HepG2 (cell line): ENCODE results near the gene RRP36. TPM values are rescaled to one million over a fixed set of nuclear protein-coding genes. Genes with fewer than 3 reads are reported as not detected.

ENCODE experiments used
- CHCHD3 ChIP-seq: sonication (generic); formaldehyde crosslinking; IDR thresholded peaks from 2 replicates; pipeline ENCODE4 v1.8.0; 2022; ENCODE audit warnings: mild to moderate bottlenecking, missing genetic modification reagents, moderate library complexity
- CREB1 ChIP-seq, 2 experiments: fragments of 450-650 bp in 1 of 2; IDR thresholded peaks; 2 replicates each; pipeline ENCODE4 v1.6.1; 2016 to 2017; ENCODE audit warnings: control low read depth in 1 of 2, mild to moderate bottlenecking in 1 of 2, missing compliant biosample characterization in 1 of 2, missing genetic modification characterization in 1 of 2
- ESRRA ChIP-seq: sonication (generic); formaldehyde crosslinking; IDR thresholded peaks from 2 replicates; pipeline ENCODE4 v1.5.1; 2020; ENCODE audit warnings: mild to moderate bottlenecking, low read depth, missing genetic modification reagents
- FOXM1 ChIP-seq: sonication (generic); formaldehyde crosslinking; IDR thresholded peaks from 2 replicates; pipeline ENCODE4 v1.5.0; 2020; ENCODE audit warnings: missing genetic modification reagents
- IKZF4 ChIP-seq: sonication (generic); formaldehyde crosslinking; IDR thresholded peaks from 2 replicates; pipeline ENCODE4 v1.5.1; 2020; ENCODE audit warnings: borderline replicate concordance, mild to moderate bottlenecking, low read depth, missing genetic modification reagents; ENCODE audit errors: not compliant biosample characterization
- IRF1 ChIP-seq: sonication (generic); formaldehyde crosslinking; IDR thresholded peaks from 2 replicates; pipeline ENCODE4 v1.4.0; 2020; ENCODE audit warnings: low read depth, mild to moderate bottlenecking, missing genetic modification reagents
- NR2F1 ChIP-seq, 2 experiments: fragments of 450-650 bp in 1 of 2; formaldehyde crosslinking in 1 of 2; IDR thresholded peaks; 2 replicates each; pipeline versions ENCODE4 v1.5.0 to v1.6.1; 2016 to 2020; ENCODE audit warnings: mild to moderate bottlenecking in 1 of 2, missing compliant biosample characterization in 1 of 2, missing genetic modification reagents in 1 of 2, moderate library complexity in 1 of 2
- PHF21A ChIP-seq: sonication (generic); formaldehyde crosslinking; IDR thresholded peaks from 2 replicates; pipeline ENCODE4 v1.5.0; 2020; ENCODE audit warnings: mild to moderate bottlenecking, missing genetic modification reagents
- POGZ ChIP-seq: sonication (generic); formaldehyde crosslinking; IDR thresholded peaks from 2 replicates; pipeline ENCODE4 v1.4.0; 2020; ENCODE audit warnings: mild to moderate bottlenecking, missing genetic modification reagents
- SNRNP70 ChIP-seq: fragments of 200-400 bp; formaldehyde crosslinking; IDR thresholded peaks from 2 replicates; pipeline ENCODE4 v1.6.1; 2017; ENCODE audit warnings: mild to moderate bottlenecking, low read depth, low read length, moderate library complexity
- ZBTB2 ChIP-seq: sonication (generic); formaldehyde crosslinking; IDR thresholded peaks from 2 replicates; pipeline ENCODE4 v1.8.0; 2022; ENCODE audit warnings: low read depth, missing genetic modification reagents
- ZKSCAN8 ChIP-seq: IDR thresholded peaks from 2 replicates; pipeline ENCODE4 v1.6.1; 2016; ENCODE audit warnings: borderline replicate concordance, missing genetic modification reagents, missing compliant biosample characterization
- ZNF224 ChIP-seq: sonication (generic); formaldehyde crosslinking; IDR thresholded peaks from 2 replicates; pipeline ENCODE4 v1.5.0; 2020; ENCODE audit warnings: mild to moderate bottlenecking, missing genetic modification reagents
- ZNF292 ChIP-seq: sonication (generic); formaldehyde crosslinking; IDR thresholded peaks from 2 replicates; pipeline ENCODE4 v1.8.1; 2022; ENCODE audit warnings: mild to moderate bottlenecking, low read depth, missing genetic modification reagents, borderline replicate concordance
- ZNF546 ChIP-seq: sonication (generic); formaldehyde crosslinking; conservative IDR thresholded peaks from 2 replicates; pipeline ENCODE4 v1.8.1; 2023; ENCODE audit warnings: mild to moderate bottlenecking, missing genetic modification reagents
- ZNF781 ChIP-seq: sonication (generic); formaldehyde crosslinking; IDR thresholded peaks from 2 replicates; pipeline ENCODE4 v1.5.1; 2020; ENCODE audit warnings: borderline replicate concordance, mild to moderate bottlenecking, missing genetic modification reagents; ENCODE audit errors: not compliant biosample characterization
- ZSCAN31 ChIP-seq: sonication (generic); formaldehyde crosslinking; IDR thresholded peaks from 2 replicates; pipeline ENCODE4 v1.5.0; 2020; ENCODE audit warnings: low read depth, mild to moderate bottlenecking, missing genetic modification reagents
- polyA plus RNA-seq, 8 experiments: library from polyadenylated mRNA; depleted of rRNA in 3 of 8; stranded (reverse) in 7 of 8; unstranded in 1 of 8; fragments of >200 nt; fragmentation: Illumina TruSeq in 4 of 8; extraction: Trizol in 4 of 8; gene quantifications; 2 replicates each; pipeline versions ENCODE4 v1.2.1 to v1.2.3, GENCODE V29; 2011 to 2016; ENCODE audit warnings: low read depth in 4 of 8, missing spikeins in 1 of 8, mixed read lengths in 1 of 8; ENCODE audit not compliant: insufficient read depth in 1 of 8
- total RNA-seq, 5 experiments: library from RNA; depleted of rRNA; stranded (reverse); fragments of >200 nt; fragmentation: Illumina TruSeq; extraction: Trizol; gene quantifications; 2 replicates each; pipeline ENCODE4 v1.2.3, GENCODE V29; 2016; ENCODE audit warnings: low read depth in 1 of 5
- TF ChIP-seq, protein P1 (sequence below): sonication (generic); formaldehyde crosslinking; IDR thresholded peaks from 2 replicates; pipeline ENCODE4 v1.4.0; 2020; ENCODE audit warnings: missing genetic modification reagents
- TF ChIP-seq, protein P2 (sequence below): sonication (generic); formaldehyde crosslinking; IDR thresholded peaks from 2 replicates; pipeline ENCODE4 v1.4.0; 2020; ENCODE audit warnings: missing genetic modification reagents, borderline replicate concordance
- TF ChIP-seq, protein P3 (sequence below): sonication (generic); formaldehyde crosslinking; IDR thresholded peaks from 2 replicates; pipeline ENCODE4 v1.4.0; 2020; ENCODE audit warnings: missing genetic modification reagents

RRP36 gene
- total and polyA plus RNA-seq, 2 of the 13 experiments (the other 11 are each of a cell fraction or from before 2014, with no cell fraction given): 29.5 to 144 TPM

GRCh38 chr6:43075670-43076463, 54.4 kb downstream of the RRP36 start, which contains the start of gene PTK7 (continued):
- TF ChIP-seq IKZF4 (no peak), FOXM1 (no peak), ZNF292 (no peak), ZBTB2 (CRISPR knock-in tag) (peak; percentile 59; the same call in 1 of the 2 replicates), CREB1 (IDR thresholded peaks at IDR 0.05) (no peak), CREB1 (CRISPR knock-in tag; IDR thresholded peaks at IDR 0.05) (no peak), PHF21A (CRISPR knock-in tag) (no peak), ZNF546 (CRISPR knock-in tag) (no peak), POGZ (CRISPR knock-in tag) (0 out of 2 replicates have a peak, but pooled peaks have one; percentile 2), ZSCAN31 (peak; percentile 72; the same call in 1 of the 2 replicates), ZKSCAN8 (no peak), ZNF781 (no peak), NR2F1 (CRISPR knock-in tag; IDR thresholded peaks at IDR 0.05) (no peak), SNRNP70 (no peak), ESRRA (no peak), IRF1 (CRISPR knock-in tag) (no peak), ZNF224 (CRISPR knock-in tag) (no peak), CHCHD3 (CRISPR knock-in tag) (no peak)
- TF ChIP-seq, protein P1, sequence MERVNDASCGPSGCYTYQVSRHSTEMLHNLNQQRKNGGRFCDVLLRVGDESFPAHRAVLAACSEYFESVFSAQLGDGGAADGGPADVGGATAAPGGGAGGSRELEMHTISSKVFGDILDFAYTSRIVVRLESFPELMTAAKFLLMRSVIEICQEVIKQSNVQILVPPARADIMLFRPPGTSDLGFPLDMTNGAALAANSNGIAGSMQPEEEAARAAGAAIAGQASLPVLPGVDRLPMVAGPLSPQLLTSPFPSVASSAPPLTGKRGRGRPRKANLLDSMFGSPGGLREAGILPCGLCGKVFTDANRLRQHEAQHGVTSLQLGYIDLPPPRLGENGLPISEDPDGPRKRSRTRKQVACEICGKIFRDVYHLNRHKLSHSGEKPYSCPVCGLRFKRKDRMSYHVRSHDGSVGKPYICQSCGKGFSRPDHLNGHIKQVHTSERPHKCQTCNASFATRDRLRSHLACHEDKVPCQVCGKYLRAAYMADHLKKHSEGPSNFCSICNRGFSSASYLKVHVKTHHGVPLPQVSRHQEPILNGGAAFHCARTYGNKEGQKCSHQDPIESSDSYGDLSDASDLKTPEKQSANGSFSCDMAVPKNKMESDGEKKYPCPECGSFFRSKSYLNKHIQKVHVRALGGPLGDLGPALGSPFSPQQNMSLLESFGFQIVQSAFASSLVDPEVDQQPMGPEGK (CRISPR knock-in tag): peak; percentile 92
- TF ChIP-seq, protein P2, sequence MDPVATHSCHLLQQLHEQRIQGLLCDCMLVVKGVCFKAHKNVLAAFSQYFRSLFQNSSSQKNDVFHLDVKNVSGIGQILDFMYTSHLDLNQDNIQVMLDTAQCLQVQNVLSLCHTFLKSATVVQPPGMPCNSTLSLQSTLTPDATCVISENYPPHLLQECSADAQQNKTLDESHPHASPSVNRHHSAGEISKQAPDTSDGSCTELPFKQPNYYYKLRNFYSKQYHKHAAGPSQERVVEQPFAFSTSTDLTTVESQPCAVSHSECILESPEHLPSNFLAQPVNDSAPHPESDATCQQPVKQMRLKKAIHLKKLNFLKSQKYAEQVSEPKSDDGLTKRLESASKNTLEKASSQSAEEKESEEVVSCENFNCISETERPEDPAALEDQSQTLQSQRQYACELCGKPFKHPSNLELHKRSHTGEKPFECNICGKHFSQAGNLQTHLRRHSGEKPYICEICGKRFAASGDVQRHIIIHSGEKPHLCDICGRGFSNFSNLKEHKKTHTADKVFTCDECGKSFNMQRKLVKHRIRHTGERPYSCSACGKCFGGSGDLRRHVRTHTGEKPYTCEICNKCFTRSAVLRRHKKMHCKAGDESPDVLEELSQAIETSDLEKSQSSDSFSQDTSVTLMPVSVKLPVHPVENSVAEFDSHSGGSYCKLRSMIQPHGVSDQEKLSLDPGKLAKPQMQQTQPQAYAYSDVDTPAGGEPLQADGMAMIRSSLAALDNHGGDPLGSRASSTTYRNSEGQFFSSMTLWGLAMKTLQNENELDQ (CRISPR knock-in tag): no peak
- TF ChIP-seq, protein P3, sequence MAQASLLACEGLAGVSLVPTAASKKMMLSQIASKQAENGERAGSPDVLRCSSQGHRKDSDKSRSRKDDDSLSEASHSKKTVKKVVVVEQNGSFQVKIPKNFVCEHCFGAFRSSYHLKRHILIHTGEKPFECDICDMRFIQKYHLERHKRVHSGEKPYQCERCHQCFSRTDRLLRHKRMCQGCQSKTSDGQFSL (CRISPR knock-in tag): no peak
